HG02852 (cell line): ENCODE data around the gene ZNF212.

Experiments used
- ATAC-seq: cut with Tn5 transposase; IDR thresholded peaks from one replicate; pipeline ENCODE4 v1.9.1; 2021; ENCODE audit warnings: mild to moderate bottlenecking, moderate library complexity; ENCODE audit not compliant: unreplicated experiment

Gene ZNF212

GRCh38 chr7:149239345-149240143 lies at the start of gene ZNF212:
Gene ZNF212 (plus strand): TSS chr7:149239651. CDS start chr7:149239779, 128 bp downstream.
- ATAC-seq = peak; percentile 99

- no peak for ATAC-seq
Measured at GRCh38 chr7:149191851-149192250, 47.6 kb upstream of the ZNF212 start.

- ATAC-seq = no peak
Measured at GRCh38 chr7:149194799-149195179, 44.7 kb upstream of the ZNF212 start.

DNA sequence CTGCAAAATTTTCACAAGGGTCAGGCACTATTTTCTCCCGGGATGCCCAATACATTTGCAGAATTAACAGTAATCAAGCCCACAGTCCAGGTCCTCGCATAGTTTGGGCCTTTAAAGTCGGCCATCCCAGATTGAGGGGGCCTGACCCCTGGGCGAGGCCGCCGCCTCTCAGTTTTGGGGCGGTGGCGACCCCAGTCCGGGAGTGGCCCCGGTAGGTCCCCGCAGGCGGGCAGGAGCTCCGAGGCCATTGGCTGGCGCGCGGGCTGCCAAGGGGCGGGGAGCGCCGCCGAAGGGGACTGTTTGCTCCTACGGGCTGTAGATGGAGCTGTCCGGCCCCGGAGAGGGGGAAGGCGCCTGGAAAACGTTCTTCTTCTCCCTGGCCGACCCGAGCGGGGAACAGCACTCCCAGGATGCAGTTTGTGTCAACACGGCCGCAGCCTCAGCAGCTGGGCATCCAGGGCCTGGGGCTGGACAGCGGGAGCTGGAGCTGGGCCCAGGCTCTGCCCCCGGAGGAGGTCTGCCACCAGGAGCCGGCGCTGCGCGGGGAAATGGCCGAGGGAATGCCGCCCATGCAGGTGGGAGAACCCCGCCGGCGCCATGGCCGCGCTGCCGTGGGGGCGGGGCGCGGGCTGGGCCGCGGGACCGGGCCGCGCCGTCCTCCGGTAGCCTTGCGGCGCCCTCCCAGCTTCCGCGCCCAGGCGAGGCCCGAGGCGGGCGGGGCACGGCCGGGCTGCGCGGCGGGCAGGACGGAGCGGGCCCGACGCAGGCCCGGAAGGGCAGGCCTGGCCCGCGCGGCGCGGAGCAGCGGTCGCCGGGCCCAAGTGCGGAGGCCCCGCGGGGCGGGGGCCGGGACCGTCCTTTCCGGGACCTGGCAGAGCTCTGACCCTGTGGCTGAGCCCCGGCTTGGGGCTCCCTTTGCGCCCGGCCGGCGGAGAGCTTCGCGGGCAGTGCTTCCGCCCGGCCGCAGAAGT lies 44.0 kb upstream of the ZNF212 start, which contains the start of gene ZNF282:
ZNF282 (plus strand) TSS at position 367 of the 971 bp plus-strand sequence; CDS start at position 411, 44 bp downstream.
- peak; percentile 91 for ATAC-seq

GRCh38 chr7:149196151-149196704 lies 43.2 kb upstream of the ZNF212 start:
- ATAC-seq = peak; percentile 9

DNA sequence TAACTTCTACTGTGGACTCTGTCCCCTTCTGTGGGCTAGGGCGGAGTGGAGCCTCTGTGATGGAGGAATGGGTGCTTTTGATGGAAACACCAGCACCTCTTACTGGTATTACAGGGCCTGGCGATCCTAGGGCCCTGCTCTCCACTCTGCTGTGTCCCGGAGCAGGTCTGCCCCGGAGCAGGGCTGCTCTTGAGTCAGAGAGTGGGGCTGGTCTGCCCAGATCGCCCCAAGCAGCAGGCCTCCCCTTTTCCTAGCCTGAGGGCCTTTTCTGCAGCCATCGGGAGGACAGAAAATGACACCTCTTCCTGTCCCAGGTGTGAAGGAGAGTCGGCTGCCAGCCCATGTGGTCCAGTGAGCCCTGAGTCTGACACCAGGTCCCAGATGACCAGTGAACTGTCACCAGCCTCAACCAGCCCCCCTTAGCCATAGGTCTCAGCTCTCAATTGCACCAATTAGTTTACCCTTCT lies 42.7 kb upstream of the ZNF212 start:
- ATAC-seq = peak; percentile 5

GRCh38 chr7:149197675-149198074 lies 41.8 kb upstream of the ZNF212 start:
- ATAC-seq = no peak

DNA sequence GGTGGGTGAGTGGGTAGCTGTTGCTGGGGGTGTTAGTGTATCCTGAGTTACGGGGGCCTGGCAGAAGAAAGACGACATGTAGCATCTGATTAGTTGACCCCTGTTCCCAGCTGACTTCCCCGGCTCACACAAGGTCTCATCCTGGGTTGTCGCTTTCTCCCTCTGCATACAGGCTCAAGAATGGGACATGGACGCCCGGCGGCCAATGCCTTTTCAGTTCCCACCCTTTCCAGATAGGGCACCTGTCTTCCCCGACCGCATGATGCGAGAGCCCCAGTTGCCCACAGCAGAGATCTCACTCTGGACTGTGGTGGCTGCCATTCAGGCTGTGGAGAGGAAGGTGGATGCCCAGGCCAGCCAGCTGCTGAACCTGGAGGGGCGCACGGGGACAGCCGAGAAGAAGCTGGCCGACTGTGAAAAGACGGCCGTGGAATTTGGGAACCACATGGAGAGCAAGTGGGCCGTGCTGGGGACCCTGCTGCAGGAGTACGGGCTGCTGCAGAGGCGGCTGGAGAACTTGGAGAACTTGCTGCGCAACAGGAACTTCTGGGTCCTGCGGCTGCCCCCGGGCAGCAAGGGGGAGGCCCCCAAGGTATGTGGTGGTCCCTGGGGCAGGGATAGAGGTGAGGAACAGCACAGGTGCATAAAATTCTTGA lies 41.2 kb upstream of the ZNF212 start:
- no peak for ATAC-seq

DNA sequence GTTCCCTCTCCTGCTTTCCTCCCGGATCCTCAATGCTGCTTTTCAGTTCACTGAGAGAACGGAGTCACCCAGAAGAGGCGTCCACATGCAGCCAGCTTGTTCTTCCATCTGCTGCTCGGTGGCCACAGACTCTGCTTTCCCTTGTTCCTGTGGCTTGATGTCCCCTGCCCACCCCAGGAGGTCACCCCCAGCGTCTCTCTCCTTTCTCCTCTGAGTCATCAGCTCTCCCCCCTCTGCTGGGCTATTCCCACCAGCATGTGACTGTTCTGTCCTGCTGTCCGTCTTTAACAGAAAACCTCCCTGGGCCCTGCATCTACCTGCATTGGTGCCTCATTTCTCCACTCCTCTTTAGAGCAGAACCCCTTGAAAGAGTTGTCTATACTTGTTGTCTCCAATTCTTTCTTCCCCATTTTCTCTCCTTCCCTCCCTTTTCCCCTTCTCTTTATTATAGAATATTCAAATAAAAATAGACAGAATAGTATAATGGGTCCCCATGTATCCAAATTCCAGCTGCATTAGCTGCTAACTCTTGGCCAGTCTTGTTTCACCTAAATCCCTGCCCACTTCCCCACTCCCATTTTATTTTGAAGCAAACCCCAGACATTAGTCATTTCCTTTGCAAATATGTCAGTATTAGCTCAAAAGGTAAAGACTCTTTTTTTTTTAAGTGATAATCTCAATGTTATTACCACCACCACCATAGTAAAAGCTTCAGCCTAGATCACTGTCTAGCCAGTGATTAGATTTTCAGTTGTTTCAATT lies 40.0 kb upstream of the ZNF212 start:
- ATAC-seq = no peak

GRCh38 chr7:149202831-149203231 lies 36.6 kb upstream of the ZNF212 start:
- no peak for ATAC-seq

GRCh38 chr7:149205690-149206381 lies 33.6 kb upstream of the ZNF212 start:
- no peak for ATAC-seq

GRCh38 chr7:149207324-149208035 lies 32.0 kb upstream of the ZNF212 start:
- no peak for ATAC-seq

- peak; percentile 88 for ATAC-seq
Measured at GRCh38 chr7:149209518-149210269, 29.8 kb upstream of the ZNF212 start.

GRCh38 chr7:149210551-149210950 lies 28.9 kb upstream of the ZNF212 start:
- ATAC-seq = no peak

- ATAC-seq = no peak
Measured at GRCh38 chr7:149214020-149214720, 25.3 kb upstream of the ZNF212 start.

DNA sequence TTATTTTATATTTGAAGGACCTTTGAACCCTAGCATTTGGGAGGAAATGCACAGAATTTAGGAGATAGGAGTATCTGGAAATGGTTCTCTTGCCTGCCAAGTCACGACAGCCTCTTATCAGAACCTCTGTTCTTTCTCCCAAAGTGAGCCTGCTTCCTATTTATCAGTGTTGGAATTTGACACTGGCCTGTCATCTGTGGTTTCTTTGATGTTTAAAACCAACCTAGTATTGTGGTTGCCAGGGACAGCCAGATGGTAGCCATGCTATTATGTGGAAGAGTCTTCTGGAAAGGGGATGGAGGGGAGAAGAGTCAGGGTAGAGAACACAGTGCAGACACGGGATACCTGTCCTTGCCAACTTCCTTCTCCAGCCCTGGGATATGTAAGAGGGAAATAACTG lies 23.0 kb upstream of the ZNF212 start:
- ATAC-seq = no peak

- no peak for ATAC-seq
Measured at GRCh38 chr7:149217570-149217969, 21.9 kb upstream of the ZNF212 start.
